Breast epithelium (tissue), 4 donors: ENCODE measurements around the gene PDSS2. TPM values are rescaled to one million over a fixed set of nuclear protein-coding genes. Genes with fewer than 3 reads are reported as not detected.
"Not testable (repeated sequence)": the region's sequence is repeated elsewhere in the genome, so short reads cannot be mapped to it uniquely, and the experiment has no call there.

Source experiments
- DNase-seq, 2 donors: peaks; one replicate each; pipeline ENCODE4 v3.0.0-alpha.2; 2019; ENCODE audit warnings: low spot score in 2 of 2
- H3K27ac ChIP-seq, 2 donors: fragments of 200-600 bp; sonication (generic) in 1 of 2; one replicate each; pipeline ENCODE4 v1.5.1; 2016 to 2019; ENCODE audit warnings: mild to moderate bottlenecking in 1 of 2
- H3K27me3 ChIP-seq, 2 donors: fragments of 200-600 bp; sonication (generic) in 1 of 2; one replicate each; pipeline versions ENCODE4 v1.5.1 to v1.6.0; 2017 to 2019; ENCODE audit warnings: control low read depth in 1 of 2, mild to moderate bottlenecking in 1 of 2
- H3K36me3 ChIP-seq: fragments of 200-600 bp; one replicate; pipeline ENCODE4 v1.5.1; 2019
- H3K4me1 ChIP-seq, 2 donors: fragments of 200-600 bp; sonication (generic); one replicate each; pipeline ENCODE4 v1.5.1; 2016 to 2019; ENCODE audit warnings: control low read depth in 1 of 2
- H3K4me3 ChIP-seq, 3 donors: fragments of 200-600 bp; sonication (generic); 1 replicate in 2 of 3; 2 replicates in 1 of 3; pipeline ENCODE4 v1.5.1; 2016 to 2019; ENCODE audit warnings: mild to moderate bottlenecking in 3 of 3, moderate library complexity in 2 of 3
- H3K9me3 ChIP-seq, 2 donors: fragments of 200-600 bp; sonication (generic) in 1 of 2; one replicate each; pipeline ENCODE4 v1.5.1; 2016 to 2019; ENCODE audit warnings: control low read depth in 1 of 2
- POLR2A ChIP-seq: fragments of 450-650 bp; IDR thresholded peaks from one replicate; pipeline ENCODE4 v1.6.1; 2016; ENCODE audit warnings: antibody characterized with exemption, mild to moderate bottlenecking, moderate library complexity
- POLR2AphosphoS5 ChIP-seq, 3 donors: sonication (generic); formaldehyde crosslinking; IDR thresholded peaks; one replicate each; pipeline ENCODE4 v1.6.1; 2017; ENCODE audit warnings: antibody characterized with exemption in 3 of 3
- intact Hi-C: fragments of 100-400 bp; cut with DNase I; formaldehyde crosslinking; loops from one replicate; pipeline ENCODE4 v1.15.1; 2023; ENCODE audit warnings: low total_unique reads
- total RNA-seq, 3 donors: library from RNA; depleted of rRNA; stranded (reverse); fragments of >200 nt; gene quantifications; one replicate each; pipeline ENCODE4 v1.1.0, GENCODE V29; 2016
- TF ChIP-seq, protein P1 (sequence below), 3 donors: fragments of 450-650 bp; IDR thresholded peaks; one replicate each; pipeline ENCODE4 v1.5.1; 2016 to 2017; ENCODE audit warnings: antibody characterized with exemption in 3 of 3, mild to moderate bottlenecking in 3 of 3, moderate library complexity in 3 of 3

The PDSS2 gene
- total RNA-seq, 3 donors from 2014 or later, result 6.9 to 13.5 (median 11.1) TPM

- Histone ChIP-seq H3K27ac (no peak overlapping the region), H3K4me3 (no peak overlapping the region), H3K4me1 (no peaks in the 10 kb centered on the region), H3K27me3 (no peaks in the 10 kb centered on the region), H3K9me3 (no peaks in the 10 kb centered on the region), H3K36me3 (no peaks in the 10 kb centered on the region)
- intact Hi-C loops, result no loop called here
- no peak for DNase-seq
- TF ChIP-seq, protein P1, sequence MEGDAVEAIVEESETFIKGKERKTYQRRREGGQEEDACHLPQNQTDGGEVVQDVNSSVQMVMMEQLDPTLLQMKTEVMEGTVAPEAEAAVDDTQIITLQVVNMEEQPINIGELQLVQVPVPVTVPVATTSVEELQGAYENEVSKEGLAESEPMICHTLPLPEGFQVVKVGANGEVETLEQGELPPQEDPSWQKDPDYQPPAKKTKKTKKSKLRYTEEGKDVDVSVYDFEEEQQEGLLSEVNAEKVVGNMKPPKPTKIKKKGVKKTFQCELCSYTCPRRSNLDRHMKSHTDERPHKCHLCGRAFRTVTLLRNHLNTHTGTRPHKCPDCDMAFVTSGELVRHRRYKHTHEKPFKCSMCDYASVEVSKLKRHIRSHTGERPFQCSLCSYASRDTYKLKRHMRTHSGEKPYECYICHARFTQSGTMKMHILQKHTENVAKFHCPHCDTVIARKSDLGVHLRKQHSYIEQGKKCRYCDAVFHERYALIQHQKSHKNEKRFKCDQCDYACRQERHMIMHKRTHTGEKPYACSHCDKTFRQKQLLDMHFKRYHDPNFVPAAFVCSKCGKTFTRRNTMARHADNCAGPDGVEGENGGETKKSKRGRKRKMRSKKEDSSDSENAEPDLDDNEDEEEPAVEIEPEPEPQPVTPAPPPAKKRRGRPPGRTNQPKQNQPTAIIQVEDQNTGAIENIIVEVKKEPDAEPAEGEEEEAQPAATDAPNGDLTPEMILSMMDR (IDR thresholded peaks at IDR 0.05), result no peak
- TF ChIP-seq POLR2A (no peak), POLR2AphosphoS5 (IDR thresholded peaks at IDR 0.05) (no peak)
Measured at GRCh38 chr6:107173779-107174178, 285.6 kb downstream of the PDSS2 start.

GRCh38 chr6:107171513-107171912, 287.9 kb downstream of the PDSS2 start:
- Histone ChIP-seq H3K36me3 (no peaks in the 10 kb centered on the region), H3K27ac (no peak overlapping the region), H3K9me3 (no peaks in the 10 kb centered on the region), H3K4me1 (no peaks in the 10 kb centered on the region), H3K27me3 (no peaks in the 10 kb centered on the region), H3K4me3 (no peak overlapping the region)
- intact Hi-C loops, result no loop called here
- TF ChIP-seq POLR2A (no peak), POLR2AphosphoS5 (IDR thresholded peaks at IDR 0.05) (no peak)
- TF ChIP-seq, protein P1 (IDR thresholded peaks at IDR 0.05), result no peak
- no peak for DNase-seq

GRCh38 chr6:107164299-107164698, 295.1 kb downstream of the PDSS2 start:
- H3K27ac ChIP-seq, DNase-seq, H3K27me3 ChIP-seq, intact Hi-C loops, H3K4me1 ChIP-seq, H3K4me3 ChIP-seq, H3K9me3 ChIP-seq, H3K36me3 ChIP-seq: not testable (repeated sequence)

DNA sequence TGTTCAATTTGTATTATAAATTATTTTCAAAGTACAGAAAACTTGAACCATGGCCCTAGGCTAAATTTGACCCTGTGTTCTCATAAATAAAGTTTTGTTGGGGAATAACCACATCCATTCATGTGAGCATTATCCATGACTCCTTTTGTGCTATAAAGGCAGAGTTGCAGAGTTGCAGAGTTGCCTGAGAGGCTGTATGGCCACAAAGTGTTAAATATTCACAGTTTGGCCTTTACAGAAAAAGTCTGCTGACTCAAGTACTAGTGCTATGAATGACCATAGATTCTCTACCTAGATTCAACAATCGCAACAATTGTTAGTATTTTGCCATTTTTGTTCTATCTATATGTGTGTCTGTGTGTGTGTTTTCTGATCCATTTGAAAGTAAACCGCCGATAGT, 297.8 kb downstream of the PDSS2 start:
- Histone ChIP-seq H3K4me3 (no peak overlapping the region), H3K9me3 (no peaks in the 10 kb centered on the region), H3K36me3 (no peaks in the 10 kb centered on the region), H3K27ac (no peak overlapping the region), H3K4me1 (no peaks in the 10 kb centered on the region), H3K27me3 (no peaks in the 10 kb centered on the region)
- intact Hi-C loops, result no loop called here
- no peak for DNase-seq
- no peak for TF ChIP-seq POLR2AphosphoS5 (IDR thresholded peaks at IDR 0.05)
- no peak for TF ChIP-seq POLR2A
- TF ChIP-seq, protein P1 (IDR thresholded peaks at IDR 0.05), result no peak

DNA sequence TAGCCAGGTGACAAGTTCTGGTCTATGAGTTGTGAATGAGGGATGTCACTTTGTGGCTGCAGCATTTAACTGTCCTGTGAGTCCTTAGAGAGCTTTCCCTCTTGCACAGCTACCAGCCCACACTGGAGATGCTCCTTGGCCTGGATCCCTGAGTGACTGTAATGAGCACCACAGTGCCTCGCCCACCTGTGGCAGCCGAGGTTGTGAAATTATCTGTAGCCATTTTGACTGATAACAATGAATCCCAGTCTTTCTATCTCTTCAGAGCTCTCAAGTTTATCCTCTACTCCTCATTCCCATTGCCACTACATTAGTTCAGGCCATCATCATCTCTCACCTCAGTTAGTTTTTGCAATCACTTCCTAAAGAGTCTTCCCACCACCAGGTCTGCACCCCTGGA, 302.7 kb downstream of the PDSS2 start:
- Histone ChIP-seq H3K9me3 (no peaks in the 10 kb centered on the region), H3K4me3 (no peak overlapping the region), H3K27ac (no peak overlapping the region), H3K27me3 (no peaks in the 10 kb centered on the region), H3K36me3 (no peaks in the 10 kb centered on the region), H3K4me1 (no peaks in the 10 kb centered on the region)
- no peak for TF ChIP-seq POLR2A
- TF ChIP-seq, protein P1 (IDR thresholded peaks at IDR 0.05), result no peak
- TF ChIP-seq POLR2AphosphoS5 (IDR thresholded peaks at IDR 0.05), result no peak
- DNase-seq, result no peak
- intact Hi-C loops, result no loop called here

DNA sequence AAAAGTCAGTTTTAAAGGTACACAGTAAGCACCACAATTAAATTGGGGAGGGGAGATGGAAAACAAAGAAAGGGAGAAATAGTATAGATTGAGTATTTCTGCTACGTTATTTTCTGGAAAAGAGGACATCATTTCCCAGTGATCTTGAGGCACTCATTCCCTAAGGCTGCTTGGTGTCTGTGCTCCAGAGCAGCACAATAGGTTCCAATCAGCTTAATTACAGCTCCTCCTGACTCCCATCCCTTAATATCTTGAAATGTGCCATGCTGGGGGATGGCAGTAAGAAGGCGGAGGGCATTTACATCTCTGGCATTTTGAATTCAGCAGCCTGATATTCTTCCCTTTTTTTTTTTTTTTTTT, 304.6 kb downstream of the PDSS2 start:
- intact Hi-C loops, result no loop called here
- DNase-seq, result no peak
- H3K9me3 ChIP-seq, result no peaks in the 10 kb centered on the region
- H3K4me3 ChIP-seq, result no peak overlapping the region
- H3K27ac ChIP-seq, result no peak overlapping the region
- TF ChIP-seq, protein P1 (IDR thresholded peaks at IDR 0.05), result no peak
- no peak for TF ChIP-seq POLR2A
- no peak for TF ChIP-seq POLR2AphosphoS5 (IDR thresholded peaks at IDR 0.05)
- H3K36me3 ChIP-seq, result no peaks in the 10 kb centered on the region
- H3K4me1 ChIP-seq, result no peaks in the 10 kb centered on the region
- no peaks in the 10 kb centered on the region for H3K27me3 ChIP-seq
